Testis (tissue), 3 donors: ENCODE data around the gene OR5AP2. TPM values are rescaled to one million over a fixed set of nuclear protein-coding genes. Genes with fewer than 3 reads are reported as not detected.
"Not testable (repeated sequence)": the region's sequence is repeated elsewhere in the genome, so short reads cannot be mapped to it uniquely, and the experiment has no call there.

Experiments used
- DNase-seq: peaks from one replicate; pipeline ENCODE4 v3.0.0-alpha.2; 2019
- H3K27ac ChIP-seq, 2 donors: fragments of 200-600 bp; sonication (generic); one replicate each; pipeline ENCODE4 v1.5.1; 2019
- H3K27me3 ChIP-seq: fragments of 200-600 bp; sonication (generic); one replicate; pipeline ENCODE4 v1.5.1; 2019
- H3K36me3 ChIP-seq: fragments of 200-600 bp; sonication (generic); one replicate; pipeline ENCODE4 v1.5.1; 2017; ENCODE audit warnings: low read depth; ENCODE audit errors: missing control alignments
- H3K4me1 ChIP-seq: fragments of 200-600 bp; sonication (generic); one replicate; pipeline ENCODE4 v1.5.1; 2019
- H3K4me3 ChIP-seq, 2 donors: fragments of 200-600 bp; sonication (generic); one replicate each; pipeline ENCODE4 v1.5.1; 2017 to 2019
- H3K9me3 ChIP-seq: fragments of 200-600 bp; sonication (generic); one replicate; pipeline ENCODE4 v1.5.1; 2017
- CTCF ChIP-seq, 3 experiments: fragments of 450-650 bp in 2 of 3; fragments of 200-600 bp in 1 of 3; sonication (generic) in 1 of 3; IDR thresholded peaks; one replicate each; pipeline ENCODE4 v1.5.1; 2016 to 2019; ENCODE audit warnings: antibody characterized with exemption in 3 of 3, mild to moderate bottlenecking in 2 of 3, moderate library complexity in 1 of 3
- POLR2A ChIP-seq: fragments of 450-650 bp; IDR thresholded peaks from one replicate; pipeline ENCODE4 v1.6.1; 2017; ENCODE audit warnings: antibody characterized with exemption, mild to moderate bottlenecking, moderate library complexity
- WGBS, 2 donors: methylation state at CpG; one replicate each; pipeline ENCODE4 v1.1.5; 2018; 5-methylcytosine and 5-hydroxymethylcytosine counted together
- intact Hi-C: fragments of 100-400 bp; cut with DNase I; formaldehyde crosslinking; loops from one replicate; pipeline ENCODE4 v1.15.1; 2023; ENCODE audit warnings: low total_unique reads
- polyA plus RNA-seq: library from polyadenylated mRNA; stranded (reverse); fragments of 350-450 nt; fragmentation: Illumina TruSeq; extraction: RNeasy Lipid Tissue Mini Kit (QIAGEN cat#74804); gene quantifications from one replicate; pipeline ENCODE4 v1.2.3, GENCODE V29; 2014; ENCODE audit warnings: low read depth, low replicate concordance; ENCODE audit not compliant: insufficient read depth
- small RNA-seq, 2 donors: library from RNA; depleted of rRNA; stranded (forward); fragments of <200 nt; gene quantifications; one replicate each; pipeline ENCODE3, GENCODE V24; 2016
- total RNA-seq, 2 donors: library from RNA; depleted of rRNA; stranded (reverse); fragments of >200 nt; gene quantifications; one replicate each; pipeline ENCODE4 v1.2.3, GENCODE V29; 2016

The OR5AP2 gene
- total and polyA plus RNA-seq, 3 donors from 2014 or later, result not detected

- DNase-seq, result peak; percentile 29
- no peaks in the 10 kb centered on the region for H3K36me3 ChIP-seq
- intact Hi-C loops, result no loop called here
Measured at GRCh38 chr11:56624661-56625110, 17.6 kb downstream of the OR5AP2 start.

GRCh38 chr11:56611174-56611573 is 31.1 kb downstream of the OR5AP2 start:
- DNase-seq, result no peak
- TF ChIP-seq CTCF (IDR thresholded peaks at IDR 0.05) (no peak), POLR2A (no peak)
- Histone ChIP-seq H3K27ac (no peak overlapping the region), H3K4me1 (no peaks in the 10 kb centered on the region), H3K27me3 (no peaks in the 10 kb centered on the region), H3K4me3 (no peak overlapping the region), H3K9me3 (no peaks in the 10 kb centered on the region), H3K36me3 (no peaks in the 10 kb centered on the region)
- intact Hi-C loops, result no loop called here
- WGBS, 2 donors, result 76 to 88% methylated on average over 1 of the region's 1 CpG

More at GRCh38 chr11:56624661-56625110, 17.6 kb downstream of the OR5AP2 start:
- Histone ChIP-seq H3K9me3 (no peaks in the 10 kb centered on the region), H3K27me3 (no peaks in the 10 kb centered on the region), H3K4me3 (no peak overlapping the region), H3K27ac (no peak overlapping the region), H3K4me1 (no peaks in the 10 kb centered on the region)
- TF ChIP-seq POLR2A (no peak), CTCF (IDR thresholded peaks at IDR 0.05) (peak in 1 of 3 experiments; percentile 19)
- 20 to 30% methylated on average over 3 of the region's 3 CpGs for WGBS, 2 donors

GRCh38 chr11:56592088-56592717 is 50.0 kb downstream of the OR5AP2 start:
- H3K36me3 ChIP-seq, intact Hi-C loops: not testable (repeated sequence)
- 93 to 95% methylated on average over 15 to 20 of the region's 20 CpGs for WGBS, 2 donors

More at GRCh38 chr11:56592088-56592717, 50.0 kb downstream of the OR5AP2 start:
- H3K27ac ChIP-seq, H3K4me3 ChIP-seq, H3K27me3 ChIP-seq, H3K4me1 ChIP-seq, DNase-seq, H3K9me3 ChIP-seq: not testable (repeated sequence)

Small RNA genes within 50 kb of the gene (small RNA-seq; reads per million reads assigned to genes)
- 0 to 0.09 reads per million in 2 donors for gene AP004245.1

Other genes with a start within 250 kb of the OR5AP2 start
- not detected for gene OR5AL1, start 229.7 kb downstream of the OR5AP2 start, total RNA-seq
- gene OR5AL1, start 229.7 kb downstream of the OR5AP2 start, polyA plus RNA-seq, result not detected
- not detected for gene OR5M3, start 169.1 kb downstream of the OR5AP2 start, total RNA-seq
- gene OR5M3, start 169.1 kb downstream of the OR5AP2 start, polyA plus RNA-seq, result not detected
- gene OR5M8, start 151.1 kb downstream of the OR5AP2 start, total RNA-seq, result under 1 TPM in 1 of 2 donors, not detected in 1; 0.47 TPM
- gene OR5M8, start 151.1 kb downstream of the OR5AP2 start, polyA plus RNA-seq, result not detected
- gene OR5M11, start 99.2 kb downstream of the OR5AP2 start, total RNA-seq, result not detected
- not detected for gene OR5M11, start 99.2 kb downstream of the OR5AP2 start, polyA plus RNA-seq
- not detected for gene OR5M10, start 64.7 kb downstream of the OR5AP2 start, total RNA-seq
- gene OR5M10, start 64.7 kb downstream of the OR5AP2 start, polyA plus RNA-seq, result not detected
- not detected for gene OR5M1, start 27.6 kb downstream of the OR5AP2 start, total RNA-seq
- gene OR5M1, start 27.6 kb downstream of the OR5AP2 start, polyA plus RNA-seq, result not detected
- gene OR5AR1, start 21.2 kb upstream of the OR5AP2 start, total RNA-seq, result not detected
- not detected for gene OR5AR1, start 21.2 kb upstream of the OR5AP2 start, polyA plus RNA-seq
- not detected for gene OR9G1, start 56.7 kb upstream of the OR5AP2 start, total RNA-seq
- not detected for gene OR9G1, start 56.7 kb upstream of the OR5AP2 start, polyA plus RNA-seq
- gene OR9G4, start 106.3 kb upstream of the OR5AP2 start, total RNA-seq, result not detected
- not detected for gene OR9G4, start 106.3 kb upstream of the OR5AP2 start, polyA plus RNA-seq